ENCODE results near the gene CYP2J2.

GRCh38 chr1:59846895-59847282 lies 79.7 kb downstream of the CYP2J2 start:
- TF ChIP-seq CTCF (tag by site-specific recombination; IDR thresholded peaks at IDR 0.05) (no peak), ZNF514 (tag by site-specific recombination; IDR thresholded peaks at IDR 0.05) (no peak)

All from HEK293 (cell line).